Glutamatergic neuron (in vitro differentiated cells): Measurements from ENCODE around the gene TBX1. TPM values are rescaled to one million over a fixed set of nuclear protein-coding genes. Genes with fewer than 3 reads are reported as not detected.

Experiments used
- DNase-seq: peaks from one replicate; pipeline ENCODE4 v3.0.0; 2022
- H3K27ac Mint-ChIP-seq: one replicate; pipeline ENCODE4 v1.8.0; 2020; ENCODE audit warnings: mild to moderate bottlenecking, mixed read lengths, inconsistent platforms; ENCODE audit not compliant: unreplicated experiment
- H3K27me3 Mint-ChIP-seq: one replicate; pipeline ENCODE4 v1.8.0; 2020; ENCODE audit warnings: mild to moderate bottlenecking, moderate library complexity, mixed read lengths, inconsistent platforms; ENCODE audit not compliant: unreplicated experiment
- H3K36me3 Mint-ChIP-seq: one replicate; pipeline ENCODE4 v1.8.0; 2020; ENCODE audit warnings: mild to moderate bottlenecking, mixed read lengths, inconsistent platforms; ENCODE audit not compliant: unreplicated experiment
- H3K4me1 Mint-ChIP-seq: one replicate; pipeline ENCODE4 v1.8.0; 2020; ENCODE audit warnings: mild to moderate bottlenecking, low read depth, mixed read lengths, inconsistent platforms; ENCODE audit not compliant: unreplicated experiment
- H3K4me3 Mint-ChIP-seq: one replicate; pipeline ENCODE4 v1.8.0; 2020; ENCODE audit warnings: mild to moderate bottlenecking, mixed read lengths, inconsistent platforms; ENCODE audit not compliant: unreplicated experiment
- H3K9me3 Mint-ChIP-seq: one replicate; pipeline ENCODE4 v1.8.0; 2020; ENCODE audit warnings: mild to moderate bottlenecking, moderate library complexity, mixed read lengths, inconsistent platforms; ENCODE audit not compliant: unreplicated experiment
- total RNA-seq: library from RNA; stranded (reverse); fragmentation: NEBNext Ultra II Directional; extraction: Animal tissue kit (Norgen Biotek cat#: 25700); gene quantifications from one replicate; pipeline ENCODE4 v1.2.1, GENCODE V29; 2021; ENCODE audit not compliant: unreplicated experiment
- TF ChIP-seq, protein P1 (sequence below): fragments of 200-600 bp; sonication (generic); IDR thresholded peaks from one replicate; pipeline ENCODE4 v1.5.0; 2021; ENCODE audit not compliant: partially characterized antibody, unreplicated experiment

TBX1 gene
- total RNA-seq, 1 donor from 2014 or later: 2.4 TPM

DNA sequence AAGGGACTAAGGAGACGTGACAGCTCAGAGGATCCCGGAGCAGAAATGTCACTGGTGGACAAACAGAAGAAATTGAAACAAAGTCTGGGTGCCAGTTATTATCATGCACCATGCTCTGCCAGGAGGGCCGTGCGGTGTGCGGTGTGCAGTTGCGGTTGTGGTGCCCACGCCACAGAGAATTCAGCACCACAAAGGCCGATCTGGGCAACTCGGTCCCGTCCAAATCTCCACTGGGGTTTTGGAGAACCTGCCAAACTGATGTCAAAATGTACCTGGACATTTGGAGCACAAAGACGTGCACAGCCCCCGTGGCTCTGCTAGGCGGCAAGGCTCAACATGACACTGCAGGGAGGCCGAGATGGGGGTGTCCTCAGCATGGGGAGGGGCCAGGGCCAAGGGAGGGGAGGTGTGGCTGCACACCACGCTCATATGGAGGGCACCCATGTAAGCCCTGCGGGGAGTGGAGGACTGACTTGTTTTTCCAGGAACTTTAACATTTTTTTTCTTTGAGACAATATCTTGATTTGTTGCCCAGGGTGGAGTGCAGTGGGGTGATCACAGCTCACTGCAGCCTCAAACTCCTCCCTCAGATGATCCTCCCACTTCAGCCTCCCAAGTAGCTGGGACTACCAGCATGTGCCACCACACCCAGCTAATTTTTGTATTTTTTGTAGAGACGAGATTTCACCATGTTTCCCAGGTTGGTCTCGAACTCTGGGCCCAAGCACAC is 54.7 kb downstream of the TBX1 start:
- H3K9me3 Mint-ChIP-seq: peaks cover 6% of the 10 kb centered on the region
- DNase-seq: no peak
- TF ChIP-seq, protein P1, sequence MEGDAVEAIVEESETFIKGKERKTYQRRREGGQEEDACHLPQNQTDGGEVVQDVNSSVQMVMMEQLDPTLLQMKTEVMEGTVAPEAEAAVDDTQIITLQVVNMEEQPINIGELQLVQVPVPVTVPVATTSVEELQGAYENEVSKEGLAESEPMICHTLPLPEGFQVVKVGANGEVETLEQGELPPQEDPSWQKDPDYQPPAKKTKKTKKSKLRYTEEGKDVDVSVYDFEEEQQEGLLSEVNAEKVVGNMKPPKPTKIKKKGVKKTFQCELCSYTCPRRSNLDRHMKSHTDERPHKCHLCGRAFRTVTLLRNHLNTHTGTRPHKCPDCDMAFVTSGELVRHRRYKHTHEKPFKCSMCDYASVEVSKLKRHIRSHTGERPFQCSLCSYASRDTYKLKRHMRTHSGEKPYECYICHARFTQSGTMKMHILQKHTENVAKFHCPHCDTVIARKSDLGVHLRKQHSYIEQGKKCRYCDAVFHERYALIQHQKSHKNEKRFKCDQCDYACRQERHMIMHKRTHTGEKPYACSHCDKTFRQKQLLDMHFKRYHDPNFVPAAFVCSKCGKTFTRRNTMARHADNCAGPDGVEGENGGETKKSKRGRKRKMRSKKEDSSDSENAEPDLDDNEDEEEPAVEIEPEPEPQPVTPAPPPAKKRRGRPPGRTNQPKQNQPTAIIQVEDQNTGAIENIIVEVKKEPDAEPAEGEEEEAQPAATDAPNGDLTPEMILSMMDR: no peak
- peaks cover 3% of the 10 kb centered on the region for H3K36me3 Mint-ChIP-seq
- no peak overlapping the region for H3K27ac Mint-ChIP-seq
- no peak overlapping the region for H3K4me3 Mint-ChIP-seq
- peaks cover 11% of the 10 kb centered on the region for H3K4me1 Mint-ChIP-seq
- H3K27me3 Mint-ChIP-seq: peaks cover 13% of the 10 kb centered on the region

DNA sequence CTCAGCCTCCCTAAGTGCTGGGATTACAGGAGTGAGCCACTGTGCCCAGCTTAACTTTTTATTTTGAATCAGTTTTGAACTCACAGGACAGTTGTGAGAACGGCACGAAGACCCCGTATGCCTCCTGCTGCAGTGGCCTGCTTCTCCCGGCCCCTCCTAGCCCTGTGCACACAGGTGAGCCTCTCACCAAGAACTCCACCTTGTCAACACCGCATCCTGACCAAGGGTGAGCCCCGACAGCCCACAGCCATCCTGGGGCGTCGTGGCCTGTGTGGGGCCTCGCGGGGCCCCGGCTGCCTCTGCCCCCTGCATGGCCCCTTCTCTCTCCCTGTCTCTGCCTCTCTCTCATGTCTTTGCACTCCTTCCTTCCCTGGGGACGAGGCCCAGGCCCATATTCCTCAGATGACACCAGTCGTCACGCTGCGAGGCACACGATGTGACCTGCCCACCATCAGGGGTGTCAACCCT is 55.3 kb downstream of the TBX1 start:
- TF ChIP-seq, protein P1: no peak
- Mint-ChIP-seq H3K9me3 (peaks cover 6% of the 10 kb centered on the region), H3K27me3 (peaks cover 13% of the 10 kb centered on the region), H3K36me3 (peaks cover 3% of the 10 kb centered on the region), H3K27ac (no peak overlapping the region), H3K4me3 (no peak overlapping the region), H3K4me1 (peaks cover 9% of the 10 kb centered on the region)
- no peak for DNase-seq

DNA sequence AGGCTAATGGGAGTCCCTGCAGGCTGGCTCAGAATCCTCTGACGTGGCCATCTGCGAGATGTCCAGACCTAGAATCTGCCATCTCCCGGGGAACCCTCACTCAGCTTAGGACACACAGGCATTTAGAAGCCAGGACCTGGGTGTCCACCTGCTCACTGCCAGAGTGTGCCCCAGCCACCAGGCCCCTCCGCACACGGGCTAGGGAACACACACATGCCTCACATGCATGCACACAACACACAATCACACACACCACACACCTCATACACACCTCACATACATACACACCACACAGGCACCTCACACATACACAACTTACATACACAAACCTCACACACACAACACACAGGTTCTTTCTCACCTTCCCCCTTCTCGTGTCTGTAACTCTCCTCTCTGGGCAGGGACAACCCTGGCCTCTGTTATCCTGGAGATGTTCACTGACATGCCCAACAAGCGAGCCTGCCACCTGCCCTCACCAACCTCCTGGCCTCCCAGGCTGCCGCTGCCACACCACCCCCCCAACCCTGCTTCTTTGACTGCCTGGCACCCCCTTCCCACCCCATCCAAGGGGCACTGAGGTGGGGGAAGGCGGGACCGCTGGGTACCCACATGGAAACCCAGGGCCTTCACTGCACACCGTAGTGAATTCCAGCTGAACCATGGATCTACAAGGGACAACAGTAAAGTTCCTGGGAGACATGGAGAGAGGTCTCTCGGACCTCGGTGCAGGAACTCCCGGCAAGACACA is 56.0 kb downstream of the TBX1 start:
- DNase-seq: peak; percentile 18
- H3K27me3 Mint-ChIP-seq: peaks cover 10% of the 10 kb centered on the region
- H3K9me3 Mint-ChIP-seq: peaks cover 6% of the 10 kb centered on the region
- TF ChIP-seq, protein P1: no peak
- peaks cover 6% of the 10 kb centered on the region for H3K4me1 Mint-ChIP-seq
- peaks cover 3% of the 10 kb centered on the region for H3K36me3 Mint-ChIP-seq
- H3K27ac Mint-ChIP-seq: no peak overlapping the region
- H3K4me3 Mint-ChIP-seq: no peak overlapping the region

Other genes with a start within 250 kb of the TBX1 start
- gene CLDN5, start 236.4 kb upstream of the TBX1 start, total RNA-seq: 7.4 TPM
- gene SEPTIN5, start 46.3 kb upstream of the TBX1 start, total RNA-seq: 96.0 TPM
- gene GP1BB, start 37.2 kb upstream of the TBX1 start, total RNA-seq: 8.3 TPM
- 5.0 TPM for gene GNB1L, start 94.1 kb downstream of the TBX1 start, total RNA-seq
- gene RTL10, start 94.1 kb downstream of the TBX1 start, total RNA-seq: 12.1 TPM
- 34.8 TPM for gene COMT, start 181.0 kb downstream of the TBX1 start, total RNA-seq
- 6.4 TPM for gene TXNRD2, start 181.0 kb downstream of the TBX1 start, total RNA-seq